ENCODE data around the gene TBC1D14. TPM values are rescaled to one million over a fixed set of nuclear protein-coding genes. Genes with fewer than 3 reads are reported as not detected.

TBC1D14 gene
- total RNA-seq, 1 donor from 2014 or later = 29.3 TPM

DNA sequence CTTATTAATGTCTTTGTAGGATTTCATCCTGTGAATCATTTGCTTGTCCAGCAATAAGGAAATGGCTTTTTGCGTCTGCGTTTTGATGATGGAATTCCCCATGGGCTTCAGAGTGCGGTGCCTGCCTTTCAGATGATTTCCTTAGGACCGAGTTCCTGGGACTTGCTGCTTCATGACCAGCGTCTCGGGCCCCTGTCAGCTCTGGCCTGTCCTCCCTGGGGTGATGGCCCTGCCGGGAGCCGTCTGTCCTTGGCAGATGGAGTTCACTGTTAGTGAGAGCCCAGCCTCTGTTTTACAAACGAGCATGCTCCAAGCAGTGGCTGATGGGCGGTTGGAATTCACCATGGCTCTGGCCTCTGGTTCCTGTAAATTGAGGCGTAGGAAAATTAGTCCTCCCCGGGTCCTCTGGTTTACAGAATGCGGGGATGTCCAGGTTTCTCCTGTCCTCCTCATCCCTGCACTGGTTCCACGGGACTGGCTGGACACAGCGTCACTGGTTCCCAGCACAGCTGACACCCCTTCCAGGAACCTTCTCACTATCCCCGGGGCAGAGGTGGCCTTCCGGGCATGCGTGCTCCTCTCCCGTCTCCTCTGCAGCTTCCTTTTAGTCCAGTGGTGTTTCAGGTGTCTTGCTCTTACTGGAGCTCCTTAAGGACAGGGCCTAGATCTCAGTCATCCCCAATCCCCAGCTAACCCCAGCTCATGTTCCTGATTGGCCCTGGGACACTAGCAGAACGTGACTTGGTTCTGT lies 34.9 kb downstream of the TBC1D14 start:
- no peak for DNase-seq (ENCODE audit: low spot score)
- no peak for ATAC-seq

DNA sequence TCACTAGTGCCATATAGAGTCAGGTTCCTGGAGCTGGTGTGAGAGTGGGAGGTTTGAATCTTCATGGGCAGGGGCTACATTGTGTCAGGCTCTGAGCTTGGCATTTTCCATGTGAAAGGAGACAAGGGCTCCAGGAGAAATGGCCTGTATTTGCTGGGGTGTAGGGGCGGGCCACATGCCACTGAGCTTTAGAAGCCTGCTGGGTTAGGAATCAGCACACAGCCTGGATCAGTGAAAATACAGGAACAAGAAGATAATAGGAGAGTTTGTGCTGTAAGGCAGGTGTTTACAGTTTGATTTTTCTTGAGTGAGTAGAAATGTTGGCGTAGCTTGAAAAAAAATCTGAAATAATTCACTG lies 35.4 kb downstream of the TBC1D14 start:
- no peak for ATAC-seq
- DNase-seq (ENCODE audit: low spot score) = no peak

- ATAC-seq = no peak
- no peak for DNase-seq (ENCODE audit: low spot score)
Observed at GRCh38 chr4:6946497-6946896, 36.9 kb downstream of the TBC1D14 start.

GRCh38 chr4:6948134-6948460 lies 38.5 kb downstream of the TBC1D14 start:
- DNase-seq (ENCODE audit: low spot score) (no peak), ATAC-seq (peak; percentile 8)

GRCh38 chr4:6951880-6952381 lies 42.3 kb downstream of the TBC1D14 start:
- no peak for DNase-seq (ENCODE audit: low spot score)
- ATAC-seq = no peak

- DNase-seq (ENCODE audit: low spot score) (peak; percentile 53), ATAC-seq (peak; percentile 36)
Observed at GRCh38 chr4:6953751-6954380, 44.2 kb downstream of the TBC1D14 start.

DNA sequence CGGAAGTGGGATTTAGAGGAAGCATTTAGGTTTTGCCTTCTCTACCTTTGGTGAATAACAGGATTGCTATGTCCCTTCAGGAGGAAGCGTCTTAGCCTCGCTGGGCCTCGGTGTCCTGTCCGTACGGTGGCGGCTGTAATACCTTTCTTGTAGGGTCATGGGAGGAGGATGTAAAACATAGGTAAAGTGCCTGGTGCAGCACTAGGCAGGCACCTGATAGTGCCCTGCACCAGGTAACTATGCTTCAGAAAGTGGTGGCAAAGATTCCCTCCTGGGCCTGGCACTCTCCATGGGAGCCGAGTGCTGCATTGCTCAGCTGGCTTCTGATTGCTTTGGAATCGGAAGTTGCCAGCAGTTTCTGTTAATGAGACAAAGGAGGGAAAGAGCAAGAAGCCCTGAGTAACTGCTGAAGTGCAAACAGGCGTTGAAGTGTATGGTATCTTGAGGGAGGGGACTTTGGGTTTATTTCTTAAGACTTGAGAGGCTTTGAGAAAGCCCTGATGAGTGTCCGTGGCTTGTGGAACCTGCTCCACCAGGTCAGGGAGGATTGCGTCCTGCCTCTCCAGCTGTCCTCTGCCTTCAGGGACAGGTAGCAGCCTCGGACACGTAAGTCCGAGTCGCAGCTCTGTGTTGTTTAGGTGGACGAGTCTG lies 45.8 kb downstream of the TBC1D14 start:
- DNase-seq (ENCODE audit: low spot score) = peak; percentile 43

GRCh38 chr4:6956087-6956433 lies 46.4 kb downstream of the TBC1D14 start:
- ATAC-seq (no peak), DNase-seq (ENCODE audit: low spot score) (peak; percentile 28)

More for the DNA sequence above, 45.8 kb downstream of the TBC1D14 start:
- no peak for ATAC-seq

- DNase-seq (ENCODE audit: low spot score) = peak; percentile 40
Observed at GRCh38 chr4:6956434-6957147, 47.0 kb downstream of the TBC1D14 start.

GRCh38 chr4:6957148-6957520 lies 47.5 kb downstream of the TBC1D14 start:
- DNase-seq (ENCODE audit: low spot score) (no peak), ATAC-seq (no peak)

More at GRCh38 chr4:6956434-6957147, 47.0 kb downstream of the TBC1D14 start:
- ATAC-seq = no peak

DNA sequence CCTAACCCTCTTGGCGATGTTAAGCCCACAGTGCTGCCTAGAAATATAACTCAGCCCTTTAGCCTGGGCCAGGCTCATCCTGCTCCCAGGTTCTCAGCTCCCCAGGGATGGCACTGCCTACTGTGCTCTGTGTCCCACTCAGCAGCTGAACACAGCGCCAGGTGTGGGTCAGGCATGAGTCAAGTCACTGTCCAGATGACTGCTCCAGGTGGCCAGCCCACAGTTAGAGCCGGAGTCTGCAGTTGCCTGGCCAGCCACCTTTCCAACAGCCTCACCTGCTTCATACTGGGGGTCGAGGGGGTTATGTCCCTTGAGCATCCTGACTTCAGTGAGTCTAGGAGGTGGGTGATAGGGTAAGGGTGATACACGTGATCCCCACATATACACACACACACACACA lies 48.4 kb downstream of the TBC1D14 start:
- ATAC-seq = peak; percentile 4
- DNase-seq (ENCODE audit: low spot score) = peak; percentile 42

- DNase-seq (ENCODE audit: low spot score) (peak; percentile 40), ATAC-seq (no peak)
Observed at GRCh38 chr4:6959261-6959660, 49.6 kb downstream of the TBC1D14 start.

DNA sequence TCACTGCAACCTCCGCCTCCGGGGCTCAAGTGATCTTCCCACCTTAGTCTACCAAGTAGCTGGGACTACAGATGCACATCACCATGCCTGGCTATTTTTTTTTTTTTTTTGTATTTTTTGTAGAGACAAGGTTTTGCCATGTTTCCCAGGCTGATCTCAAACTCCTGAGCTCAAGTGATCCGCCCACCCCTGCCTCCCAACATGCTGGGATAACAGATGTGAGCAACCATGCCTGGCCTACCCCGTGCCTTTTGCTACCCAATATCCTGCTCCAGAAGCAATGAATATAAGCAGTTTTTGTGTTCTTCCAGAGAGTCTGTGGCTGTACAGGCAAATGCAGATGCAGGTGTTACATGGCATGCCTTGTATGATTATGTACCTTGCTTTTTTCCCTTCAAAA lies 50.5 kb downstream of the TBC1D14 start:
- DNase-seq (ENCODE audit: low spot score) (no peak), ATAC-seq (no peak)

DNA sequence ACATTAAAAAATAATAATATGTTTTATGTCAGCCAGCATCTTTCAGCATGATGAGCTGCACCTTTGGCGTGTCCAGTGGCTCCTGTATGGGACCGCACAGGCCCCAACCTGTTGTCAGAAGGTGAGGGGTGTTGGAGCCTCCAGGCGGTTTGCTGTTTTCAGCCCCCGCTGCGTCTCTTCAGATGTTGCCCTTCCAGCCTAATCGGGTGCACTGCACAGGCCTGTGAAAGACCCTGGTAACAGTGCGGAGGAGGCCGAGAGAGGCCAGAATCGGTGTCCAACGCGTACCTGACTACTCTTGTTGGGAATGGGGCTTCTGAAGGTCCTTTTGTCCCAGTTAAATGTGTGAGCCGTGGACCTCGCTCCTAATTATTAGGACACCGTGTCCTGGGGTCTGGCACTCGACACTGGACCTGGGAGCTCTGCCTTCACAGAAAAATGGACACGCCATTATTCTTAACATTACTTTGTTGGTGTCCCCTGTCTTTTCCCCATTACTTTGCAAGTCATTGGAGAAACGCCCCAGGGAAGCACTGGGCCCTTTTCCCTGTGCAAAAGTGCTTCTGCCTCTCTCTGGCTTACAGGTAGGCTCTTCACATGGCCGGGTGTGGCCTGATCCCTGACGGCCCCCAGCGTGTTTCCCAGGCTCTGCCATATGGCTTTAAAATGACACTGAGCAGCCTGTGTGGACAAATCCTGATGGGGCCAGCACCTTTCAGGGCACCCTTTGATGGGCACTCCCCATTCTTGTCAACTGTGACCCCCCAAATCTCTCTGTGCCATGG lies 51.2 kb downstream of the TBC1D14 start:
- ATAC-seq = no peak

GRCh38 chr4:6961496-6962210 lies 52.0 kb downstream of the TBC1D14 start:
- ATAC-seq = peak; percentile 66

More for the DNA sequence above, 51.2 kb downstream of the TBC1D14 start:
- DNase-seq (ENCODE audit: low spot score) = peak; percentile 37

GRCh38 chr4:6962211-6963041 lies 52.8 kb downstream of the TBC1D14 start:
- DNase-seq (ENCODE audit: low spot score) = no peak
- ATAC-seq = peak; percentile 37

More at GRCh38 chr4:6961496-6962210, 52.0 kb downstream of the TBC1D14 start:
- peak; percentile 40 for DNase-seq (ENCODE audit: low spot score)

GRCh38 chr4:6963139-6963611 lies 53.5 kb downstream of the TBC1D14 start:
- no peak for ATAC-seq
- no peak for DNase-seq (ENCODE audit: low spot score)

DNA sequence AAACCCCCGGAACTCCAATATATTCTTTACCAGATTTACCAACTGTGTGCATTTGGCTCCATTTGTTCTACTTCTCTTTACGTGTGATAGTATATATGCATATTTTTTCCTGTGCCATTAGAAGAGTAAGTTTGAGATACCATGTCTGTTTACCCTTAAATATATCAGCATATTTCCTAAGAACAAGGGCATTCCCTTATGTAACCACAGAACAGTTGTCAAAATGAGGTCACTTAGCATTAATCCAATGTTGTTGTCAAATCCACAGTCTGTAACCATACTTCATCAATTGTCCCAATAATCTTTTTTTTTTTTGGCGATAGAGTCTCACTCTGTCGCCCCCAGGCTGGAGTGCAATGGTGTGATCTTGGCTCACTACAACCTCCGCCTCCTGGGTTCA lies 55.2 kb downstream of the TBC1D14 start:
- no peak for DNase-seq (ENCODE audit: low spot score)
- no peak for ATAC-seq

GRCh38 chr4:6965329-6965728 lies 55.7 kb downstream of the TBC1D14 start:
- ATAC-seq (no peak), DNase-seq (ENCODE audit: low spot score) (no peak)

Measured in left lobe of liver (tissue), 2 donors.